Measurements from ENCODE around the gene SLC24A4.

Gene SLC24A4

DNA sequence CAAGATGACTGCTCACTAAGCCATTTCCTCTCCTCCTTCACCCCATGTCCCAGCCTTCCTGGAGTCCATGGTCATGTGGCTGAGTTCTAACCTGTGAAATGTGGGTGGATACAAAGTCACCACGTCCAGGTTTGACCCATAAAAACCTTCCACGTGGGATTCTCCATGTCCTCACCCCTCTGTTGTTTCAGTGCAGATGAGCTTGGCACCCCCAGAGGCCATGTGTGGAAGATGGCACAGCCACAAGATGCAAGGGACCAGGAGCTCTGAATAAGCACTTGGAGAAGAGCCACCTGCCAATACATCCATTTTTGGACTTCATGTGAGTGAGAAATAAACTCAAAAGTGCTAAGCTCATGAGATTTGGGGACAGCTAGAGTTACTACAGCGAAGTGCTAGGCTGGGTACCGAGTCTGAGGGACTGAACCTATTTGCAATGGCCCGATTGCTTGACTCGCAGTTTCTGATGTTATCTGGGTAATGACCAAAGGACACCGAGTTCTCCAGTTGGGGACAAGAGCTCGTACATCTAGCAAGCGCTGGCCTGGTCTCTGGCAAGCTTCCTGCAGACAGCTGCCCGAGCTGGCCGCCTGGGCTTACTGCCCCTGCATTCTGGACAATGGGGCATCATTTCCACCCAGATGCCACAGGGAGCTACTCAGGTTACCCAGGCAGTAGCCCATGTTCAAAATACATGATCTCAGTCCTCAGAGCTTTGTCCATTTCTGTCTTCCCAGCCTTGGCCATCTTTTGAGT is 7.7 kb upstream of the SLC24A4 start:
- Histone ChIP-seq H3K4me3 (ENCODE audit: low read length) (no peak overlapping the region), H4K20me1 (ENCODE audit: control insufficient read depth, insufficient read depth, low read depth, low read length) (no peaks in the 10 kb centered on the region), H3K9me2 (replicated peaks; ENCODE audit: control insufficient read depth, low read length) (no peaks in the 10 kb centered on the region), H3F3A (ENCODE audit: control insufficient read depth, insufficient read depth) (no peaks in the 10 kb centered on the region), H3K79me2 (ENCODE audit: control insufficient read depth, low read length) (no peaks in the 10 kb centered on the region), H3K4me2 (ENCODE audit: low read length) (no peak overlapping the region), H3K9me3 (ENCODE audit: control insufficient read depth, insufficient read depth, low read length) (no peaks in the 10 kb centered on the region), H3K36me3 (ENCODE audit: control insufficient read depth, low read length) (no peaks in the 10 kb centered on the region), H3K27me3 (ENCODE audit: control insufficient read depth, low read length) (no peaks in the 10 kb centered on the region), H3K4me1 (ENCODE audit: control insufficient read depth, low read length) (no peaks in the 10 kb centered on the region), H3K27ac (ENCODE audit: low read depth, low read length) (no peak overlapping the region)
- TF ChIP-seq, protein P1, sequence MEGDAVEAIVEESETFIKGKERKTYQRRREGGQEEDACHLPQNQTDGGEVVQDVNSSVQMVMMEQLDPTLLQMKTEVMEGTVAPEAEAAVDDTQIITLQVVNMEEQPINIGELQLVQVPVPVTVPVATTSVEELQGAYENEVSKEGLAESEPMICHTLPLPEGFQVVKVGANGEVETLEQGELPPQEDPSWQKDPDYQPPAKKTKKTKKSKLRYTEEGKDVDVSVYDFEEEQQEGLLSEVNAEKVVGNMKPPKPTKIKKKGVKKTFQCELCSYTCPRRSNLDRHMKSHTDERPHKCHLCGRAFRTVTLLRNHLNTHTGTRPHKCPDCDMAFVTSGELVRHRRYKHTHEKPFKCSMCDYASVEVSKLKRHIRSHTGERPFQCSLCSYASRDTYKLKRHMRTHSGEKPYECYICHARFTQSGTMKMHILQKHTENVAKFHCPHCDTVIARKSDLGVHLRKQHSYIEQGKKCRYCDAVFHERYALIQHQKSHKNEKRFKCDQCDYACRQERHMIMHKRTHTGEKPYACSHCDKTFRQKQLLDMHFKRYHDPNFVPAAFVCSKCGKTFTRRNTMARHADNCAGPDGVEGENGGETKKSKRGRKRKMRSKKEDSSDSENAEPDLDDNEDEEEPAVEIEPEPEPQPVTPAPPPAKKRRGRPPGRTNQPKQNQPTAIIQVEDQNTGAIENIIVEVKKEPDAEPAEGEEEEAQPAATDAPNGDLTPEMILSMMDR (IDR thresholded peaks at IDR 0.05; ENCODE audit: low read depth, low read length, poor library complexity, severe bottlenecking), result no peak
- no peak for TF ChIP-seq EZH2phosphoT487 (IDR thresholded peaks at IDR 0.05; ENCODE audit: borderline replicate concordance, low read length)

DNA sequence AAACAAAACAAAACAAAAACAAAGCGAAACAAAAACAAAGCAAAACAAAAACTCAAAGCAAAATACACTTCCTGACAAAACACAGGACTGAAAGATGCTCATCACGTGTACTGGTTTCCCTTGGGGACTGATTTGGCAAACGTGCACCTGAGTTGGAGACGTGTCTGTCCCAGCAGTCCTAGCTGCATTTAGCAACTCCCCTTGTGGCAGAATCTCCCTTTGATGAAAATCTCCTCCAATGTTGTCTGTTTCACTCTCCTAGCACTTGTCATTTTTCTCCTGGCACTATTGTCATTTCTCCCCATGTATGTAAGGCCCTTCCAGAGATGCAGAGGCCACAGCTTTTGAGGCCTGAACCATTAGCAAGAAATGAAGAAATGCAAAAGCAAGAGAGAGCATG is 6.8 kb upstream of the SLC24A4 start:
- no peaks in the 10 kb centered on the region for H3K36me3 ChIP-seq (ENCODE audit: control insufficient read depth, low read length)
- no peak overlapping the region for H3K27ac ChIP-seq (ENCODE audit: low read depth, low read length)
- H3K4me3 ChIP-seq (ENCODE audit: low read length), result no peak overlapping the region
- H3K4me2 ChIP-seq (ENCODE audit: low read length), result no peak overlapping the region
- H4K20me1 ChIP-seq (ENCODE audit: control insufficient read depth, insufficient read depth, low read depth, low read length), result no peaks in the 10 kb centered on the region
- no peaks in the 10 kb centered on the region for H3K27me3 ChIP-seq (ENCODE audit: control insufficient read depth, low read length)
- H3K9me2 ChIP-seq (replicated peaks; ENCODE audit: control insufficient read depth, low read length), result no peaks in the 10 kb centered on the region
- H3K9me3 ChIP-seq (ENCODE audit: control insufficient read depth, insufficient read depth, low read length), result no peaks in the 10 kb centered on the region
- TF ChIP-seq, protein P1 (IDR thresholded peaks at IDR 0.05; ENCODE audit: low read depth, low read length, poor library complexity, severe bottlenecking), result no peak
- no peak for TF ChIP-seq EZH2phosphoT487 (IDR thresholded peaks at IDR 0.05; ENCODE audit: borderline replicate concordance, low read length)
- no peaks in the 10 kb centered on the region for H3F3A ChIP-seq (ENCODE audit: control insufficient read depth, insufficient read depth)
- no peaks in the 10 kb centered on the region for H3K4me1 ChIP-seq (ENCODE audit: control insufficient read depth, low read length)
- no peaks in the 10 kb centered on the region for H3K79me2 ChIP-seq (ENCODE audit: control insufficient read depth, low read length)

GRCh38 chr14:92316937-92317336 is 6.0 kb upstream of the SLC24A4 start:
- no peaks in the 10 kb centered on the region for H3K36me3 ChIP-seq (ENCODE audit: control insufficient read depth, low read length)
- H3K27me3 ChIP-seq (ENCODE audit: control insufficient read depth, low read length), result no peaks in the 10 kb centered on the region; the same call in 1 of the 2 replicates
- TF ChIP-seq, protein P1 (IDR thresholded peaks at IDR 0.05; ENCODE audit: low read depth, low read length, poor library complexity, severe bottlenecking), result no peak
- no peak for TF ChIP-seq EZH2phosphoT487 (IDR thresholded peaks at IDR 0.05; ENCODE audit: borderline replicate concordance, low read length)
- H3K9me2 ChIP-seq (replicated peaks; ENCODE audit: control insufficient read depth, low read length), result no peaks in the 10 kb centered on the region
- no peaks in the 10 kb centered on the region for H3F3A ChIP-seq (ENCODE audit: control insufficient read depth, insufficient read depth)
- H3K27ac ChIP-seq (ENCODE audit: low read depth, low read length), result no peak overlapping the region
- H3K79me2 ChIP-seq (ENCODE audit: control insufficient read depth, low read length), result no peaks in the 10 kb centered on the region
- H3K4me2 ChIP-seq (ENCODE audit: low read length), result no peak overlapping the region
- no peak overlapping the region for H3K4me3 ChIP-seq (ENCODE audit: low read length)
- no peaks in the 10 kb centered on the region for H4K20me1 ChIP-seq (ENCODE audit: control insufficient read depth, insufficient read depth, low read depth, low read length)
- H3K4me1 ChIP-seq (ENCODE audit: control insufficient read depth, low read length), result no peaks in the 10 kb centered on the region
- no peaks in the 10 kb centered on the region for H3K9me3 ChIP-seq (ENCODE audit: control insufficient read depth, insufficient read depth, low read length)
